Measurements from ENCODE around the gene ADNP. TPM values are rescaled to one million over a fixed set of nuclear protein-coding genes. Genes with fewer than 3 reads are reported as not detected.

Gene ADNP
- total and polyA plus RNA-seq, 10 of the 15 experiments (the other 5 are each of a cell fraction or from before 2014, with no cell fraction given), result 23.0 to 74.4 (median 34.9) TPM

- SMC1A ChIA-PET (ENCODE audit: uncharacterized antibody, unreplicated experiment), result interaction anchor here (0.6 kb wide), 1 partner anchor 24 kb away, joined by 3 read pairs; no protein-coding TSS in a partner anchor
Measured at GRCh38 chr20:50968289-50968688, 37.1 kb upstream of the ADNP start.

GRCh38 chr20:50967586-50967985 lies 36.3 kb upstream of the ADNP start:
- ATAC-seq, result no peak
- H3K79me2 ChIP-seq (ENCODE audit: control insufficient read depth, insufficient read depth, low read length), result no peaks in the 10 kb centered on the region
- no peak overlapping the region for H3K4me2 ChIP-seq (ENCODE audit: control insufficient read depth, insufficient read depth)
- no peaks in the 10 kb centered on the region for H4K20me1 ChIP-seq (ENCODE audit: control insufficient read depth, insufficient read depth)
- POLR2A ChIA-PET, result interaction anchor here (0.8 kb wide), 1 partner anchor 13 kb away, joined by 3 read pairs; no protein-coding TSS in a partner anchor
- no peaks in the 10 kb centered on the region for H3K4me1 ChIP-seq (ENCODE audit: control insufficient read depth, insufficient read depth, low read length)
- RAD21 ChIA-PET (ENCODE audit: unreplicated experiment), result no interaction called here
- intact Hi-C loops (cut with micrococcal nuclease; ENCODE audit: unreplicated experiment) (no loop called here), in situ Hi-C loops (cut with MboI) (no loop called here)
- no peak overlapping the region for H3K27ac ChIP-seq (ENCODE audit: control insufficient read depth, insufficient read depth)
- no peak overlapping the region for H2AFZ ChIP-seq (ENCODE audit: control insufficient read depth, low read depth, low read length)
- no peak overlapping the region for H3K9ac ChIP-seq (ENCODE audit: control insufficient read depth, insufficient read depth, low read length)
- no peak for DNase-seq (ENCODE audit: low read depth, low spot score)
- no peak overlapping the region for H3K4me3 ChIP-seq
- no peaks in the 10 kb centered on the region for H3K36me3 ChIP-seq (ENCODE audit: control insufficient read depth in 2 of 2, insufficient read depth in 2 of 2, low read length in 1 of 2)
- SMC1A ChIA-PET (ENCODE audit: uncharacterized antibody, unreplicated experiment), result no interaction called here
- BruUV-seq (replicated peaks), result no TSS peak
- no peaks in the 10 kb centered on the region; a peak in 2 of 4 replicates for H3K27me3 ChIP-seq (replicated peaks in 1 of 2; ENCODE audit: control insufficient read depth in 2 of 2, insufficient read depth in 2 of 2, low read length in 1 of 2)
- 52% methylated on average over 7 of the region's 7 CpGs for WGBS (ENCODE audit: insufficient coverage, insufficient replicate concordance, low lambda C conversion rate, missing lambda C conversion rate)
- CTCF ChIA-PET, result interaction anchor here (2.1 kb wide), 1 partner anchor 14 kb away, joined by 6 read pairs; no protein-coding TSS in a partner anchor
- FAIRE-seq, result no peak
- TF ChIP-seq ESRRA (IDR thresholded peaks at IDR 0.05; ENCODE audit: low read length) (no peak), ZNF24 (IDR thresholded peaks at IDR 0.05) (no peak), ETV6 (conservative IDR thresholded peaks at IDR 0.05 in 1 of 2, IDR thresholded peaks at IDR 0.05 in 1 of 2; ENCODE audit: borderline replicate concordance in 1 of 2, low read depth in 1 of 2) (no peak), KLF5 (IDR thresholded peaks at IDR 0.05; ENCODE audit: partially characterized antibody) (no peak), ATF7 (IDR thresholded peaks at IDR 0.05; ENCODE audit: low read depth) (no peak), CHD4 (IDR thresholded peaks at IDR 0.05) (no peak), IKZF1 (conservative IDR thresholded peaks at IDR 0.05) (no peak), SREBF2 (IDR thresholded peaks at IDR 0.05; ENCODE audit: low read length) (no peak)
- no peaks in the 10 kb centered on the region for H3K9me3 ChIP-seq (replicated peaks; ENCODE audit: control insufficient read depth, insufficient read depth, low read length)

More at GRCh38 chr20:50968289-50968688, 37.1 kb upstream of the ADNP start:
- no peaks in the 10 kb centered on the region; a peak in 2 of 4 replicates for H3K27me3 ChIP-seq (replicated peaks in 1 of 2; ENCODE audit: control insufficient read depth in 2 of 2, insufficient read depth in 2 of 2, low read length in 1 of 2)
- DNase-seq (ENCODE audit: low read depth, low spot score) (no peak), FAIRE-seq (no peak), ATAC-seq (no peak)
- no peak overlapping the region for H3K4me3 ChIP-seq
- no peaks in the 10 kb centered on the region for H3K4me1 ChIP-seq (ENCODE audit: control insufficient read depth, insufficient read depth, low read length)
- H3K27ac ChIP-seq (ENCODE audit: control insufficient read depth, insufficient read depth), result no peak overlapping the region
- POLR2A ChIA-PET, result no interaction called here
- H2AFZ ChIP-seq (ENCODE audit: control insufficient read depth, low read depth, low read length), result no peak overlapping the region
- no peaks in the 10 kb centered on the region for H3K79me2 ChIP-seq (ENCODE audit: control insufficient read depth, insufficient read depth, low read length)
- BruUV-seq (replicated peaks), result no TSS peak
- no peaks in the 10 kb centered on the region for H3K36me3 ChIP-seq (ENCODE audit: control insufficient read depth in 2 of 2, insufficient read depth in 2 of 2, low read length in 1 of 2)
- in situ Hi-C loops (cut with MboI), result no loop called here
- H3K9me3 ChIP-seq (replicated peaks; ENCODE audit: control insufficient read depth, insufficient read depth, low read length), result no peaks in the 10 kb centered on the region
- H3K4me2 ChIP-seq (ENCODE audit: control insufficient read depth, insufficient read depth), result no peak overlapping the region
- RAD21 ChIA-PET (ENCODE audit: unreplicated experiment), result no interaction called here
- no peak overlapping the region for H3K9ac ChIP-seq (ENCODE audit: control insufficient read depth, insufficient read depth, low read length)
- no peaks in the 10 kb centered on the region for H4K20me1 ChIP-seq (ENCODE audit: control insufficient read depth, insufficient read depth)
- intact Hi-C loops (cut with micrococcal nuclease; ENCODE audit: unreplicated experiment), result no loop called here
- TF ChIP-seq JUNB (IDR thresholded peaks at IDR 0.05), result no peak
- no peak for TF ChIP-seq CBX3 (IDR thresholded peaks at IDR 0.05; ENCODE audit: borderline replicate concordance, low read depth)
- TF ChIP-seq ZNF207 (IDR thresholded peaks at IDR 0.05; ENCODE audit: borderline replicate concordance), result no peak
- no peak for TF ChIP-seq YY1 (IDR thresholded peaks at IDR 0.05; ENCODE audit: low read depth, low read length)
- TF ChIP-seq CHD1 (IDR thresholded peaks at IDR 0.05; ENCODE audit: low read depth, low read length), result no peak
- no peak for TF ChIP-seq TARDBP (IDR thresholded peaks at IDR 0.05; ENCODE audit: borderline replicate concordance)
- no peak for TF ChIP-seq NFYB (IDR thresholded peaks at IDR 0.05; ENCODE audit: insufficient read depth, low read depth, low read length)
- WGBS (ENCODE audit: insufficient coverage, insufficient replicate concordance, low lambda C conversion rate, missing lambda C conversion rate), result 47% methylated on average over 9 of the region's 9 CpGs
- CTCF ChIA-PET, result interaction anchor here (0.9 to 2.1 kb wide), 2 partner anchors 13 to 19 kb away, joined by 4 to 6 read pairs; no protein-coding TSS in a partner anchor

Data from GM12878 (cell line).